Kidney capillary endothelial cell (primary cell): Measurements from ENCODE around the gene REPS1.
"Not testable (repeated sequence)": the region's sequence is repeated elsewhere in the genome, so short reads cannot be mapped to it uniquely, and the experiment has no call there.

Source experiments
- DNase-seq: peaks from one replicate; pipeline ENCODE4 v3.0.0-alpha.2; 2018; ENCODE audit warnings: low spot score

REPS1 gene

DNA sequence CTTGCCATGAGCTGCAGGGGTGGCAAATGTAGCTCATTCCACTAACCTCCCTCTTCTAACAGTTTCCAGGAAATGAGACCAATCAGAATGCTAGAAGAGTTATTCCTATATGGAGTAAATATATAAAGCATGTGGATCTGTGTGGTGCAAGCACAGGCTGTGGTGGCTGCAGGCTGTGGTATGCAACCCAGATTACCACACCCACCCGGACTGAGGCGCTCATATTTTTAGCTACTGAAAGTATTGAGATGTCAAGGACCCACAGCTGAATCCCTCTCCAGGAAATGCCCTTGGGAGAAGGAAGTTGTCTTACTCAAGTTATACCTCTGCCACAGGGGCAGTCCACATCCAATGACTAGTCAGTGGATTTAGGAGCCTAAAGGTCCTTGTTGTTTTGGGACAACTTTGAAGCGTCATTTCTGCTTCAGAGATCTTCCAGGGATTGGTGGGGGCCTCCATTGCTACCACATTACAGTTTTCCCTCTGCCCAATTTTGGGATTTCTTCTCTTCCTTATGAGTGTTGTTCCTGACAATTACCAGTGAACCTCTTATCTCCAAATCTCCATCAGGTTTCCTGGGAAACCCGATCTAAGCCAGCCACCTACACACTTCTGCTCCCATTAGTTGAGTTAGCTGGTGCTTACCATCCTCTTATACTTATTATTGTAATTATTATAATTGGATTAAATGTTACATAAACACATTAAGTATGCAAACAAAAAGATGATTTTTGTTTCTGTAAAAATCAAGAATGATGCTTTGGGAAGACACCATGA, 12.1 kb upstream of the REPS1 start:
- no peak for DNase-seq

GRCh38 chr6:138997136-138997535, 9.1 kb upstream of the REPS1 start:
- no peak for DNase-seq

- DNase-seq, result no peak
Measured at GRCh38 chr6:138996524-138996923, 8.5 kb upstream of the REPS1 start.

- DNase-seq, result not testable (repeated sequence)
Measured at GRCh38 chr6:138993410-138993809, 5.4 kb upstream of the REPS1 start.

DNA sequence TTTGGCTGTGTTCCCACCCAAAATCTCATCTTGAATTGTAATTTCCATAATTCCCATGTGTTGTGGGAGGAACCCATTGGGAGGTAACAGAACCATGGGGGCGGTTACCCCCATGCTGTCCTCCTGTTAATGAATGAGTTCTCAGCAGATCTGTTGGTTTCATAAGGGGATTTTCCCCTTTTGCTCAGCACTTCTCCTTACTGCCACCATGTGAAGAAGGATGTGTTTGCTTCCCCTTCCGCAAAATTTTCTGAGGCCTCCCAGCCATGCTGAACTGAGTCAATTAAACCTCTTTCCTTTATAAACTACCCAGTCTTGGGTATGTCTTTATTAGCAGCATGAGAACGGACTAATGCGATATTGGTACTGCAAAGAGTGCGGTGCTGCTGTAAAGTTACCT, 4.9 kb upstream of the REPS1 start:
- DNase-seq, result not testable (repeated sequence)

- no peak for DNase-seq
Measured at GRCh38 chr6:138991206-138991605, 3.2 kb upstream of the REPS1 start.

DNA sequence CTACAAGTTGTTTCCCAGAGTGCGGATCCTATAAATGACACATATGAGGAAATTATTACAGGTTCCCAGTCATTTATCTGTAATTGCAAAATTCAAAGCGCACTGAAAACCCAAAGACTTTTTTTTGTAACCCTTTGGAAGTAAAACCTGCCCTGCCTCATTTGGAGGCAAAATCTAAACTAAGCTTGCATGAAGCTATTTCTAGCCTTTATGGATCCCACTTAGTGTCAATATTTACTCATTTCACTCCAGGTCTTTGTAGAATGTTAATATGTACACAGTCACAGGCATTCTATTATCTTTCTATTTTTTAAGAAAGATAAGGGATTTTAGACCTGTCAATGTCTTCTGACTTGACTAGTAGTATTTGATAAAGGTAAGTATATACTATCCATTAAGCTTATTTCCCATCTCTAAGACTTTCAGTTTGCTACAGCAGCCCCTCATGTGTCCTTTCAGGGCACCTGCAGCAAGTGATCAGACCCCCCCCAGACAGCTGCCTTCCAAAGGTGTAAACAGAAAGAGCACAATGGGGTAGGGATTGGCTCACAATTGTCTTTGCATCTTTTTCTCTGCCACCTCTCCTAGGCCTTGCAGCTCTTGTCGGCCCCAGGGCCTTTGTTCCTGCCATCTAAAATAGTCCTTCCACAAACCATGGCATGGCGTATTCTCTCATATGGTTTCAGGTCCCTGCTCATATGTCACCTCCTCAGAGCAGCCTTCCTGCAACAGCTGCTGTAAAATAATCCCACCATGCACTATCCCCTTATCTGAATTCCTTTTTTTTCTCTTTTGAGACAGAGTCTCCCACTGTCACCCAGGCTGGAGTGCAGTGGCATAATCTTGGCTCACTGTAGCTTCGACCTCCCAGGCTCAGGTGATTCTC, 1.3 kb upstream of the REPS1 start:
- DNase-seq, result no peak

GRCh38 chr6:138988469-138988834, 399 bp upstream of the REPS1 start:
- no peak for DNase-seq

DNA sequence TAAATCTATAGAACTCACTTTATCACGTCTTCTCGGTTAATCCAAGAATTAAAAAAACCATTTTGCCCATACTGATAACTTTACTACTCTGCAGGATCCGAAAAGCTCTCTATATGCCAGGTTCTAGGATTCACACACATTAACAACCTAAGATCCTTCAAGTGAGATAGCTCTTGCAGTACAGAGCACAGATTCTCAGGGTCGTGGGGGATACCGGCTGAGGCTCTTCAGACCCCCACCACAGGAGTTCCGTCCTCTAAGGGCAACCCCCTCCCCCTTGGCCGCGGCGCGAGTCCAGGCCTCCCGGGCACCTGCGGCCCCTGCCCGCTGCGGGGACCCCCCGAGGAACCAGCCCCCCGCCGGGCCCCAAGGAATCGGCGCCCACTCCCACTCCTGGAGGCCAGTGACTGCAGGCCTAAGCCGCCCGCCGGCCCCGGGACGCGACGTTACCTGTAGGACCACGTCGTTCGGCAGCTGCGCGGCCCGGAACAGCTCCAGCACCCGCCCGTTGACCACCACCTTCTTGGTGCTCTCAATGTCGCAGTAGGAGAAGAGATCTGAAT, 892 bp downstream of the REPS1 start:
- DNase-seq, result no peak

DNA sequence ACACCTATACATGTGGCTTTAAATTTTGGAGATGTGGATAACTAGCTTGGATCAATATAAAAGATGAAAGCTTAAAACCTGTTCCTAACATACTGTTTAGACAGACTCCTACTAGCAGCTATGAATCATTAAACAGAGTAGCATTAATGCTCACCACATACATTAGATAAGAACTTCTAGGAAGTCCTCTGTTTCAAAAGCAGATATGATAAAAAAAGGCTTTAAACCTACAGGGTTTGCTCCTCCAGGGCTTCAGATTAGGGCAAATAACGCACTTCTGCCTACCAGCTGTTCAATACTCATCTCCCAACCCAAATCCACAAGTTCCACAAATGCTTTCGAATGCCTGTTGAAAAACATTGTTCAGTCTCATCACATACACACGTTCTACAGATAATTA, 1.5 kb downstream of the REPS1 start:
- no peak for DNase-seq

- no peak for DNase-seq
Measured at GRCh38 chr6:138981416-138981815, 6.6 kb downstream of the REPS1 start.

- DNase-seq, result no peak
Measured at GRCh38 chr6:138979813-138980668, 8.0 kb downstream of the REPS1 start.

DNA sequence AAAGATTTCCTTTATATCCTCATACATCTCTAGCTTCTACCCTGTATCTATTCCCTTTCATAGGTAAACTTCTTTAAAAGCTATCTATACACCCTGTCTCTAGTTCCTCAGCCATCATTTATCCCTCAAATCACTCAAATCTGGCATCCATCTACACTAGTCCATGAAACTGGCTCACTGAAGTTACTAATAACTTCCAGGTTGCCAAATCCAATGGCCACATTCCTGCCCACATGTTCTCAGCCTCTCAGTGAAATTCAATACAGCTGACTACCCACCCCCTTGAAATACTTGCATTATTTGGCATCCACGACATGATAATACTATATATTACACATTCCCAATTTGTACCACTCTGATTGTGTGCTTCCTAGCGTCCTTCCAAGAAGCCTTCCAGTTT, 8.7 kb downstream of the REPS1 start:
- no peak for DNase-seq

DNA sequence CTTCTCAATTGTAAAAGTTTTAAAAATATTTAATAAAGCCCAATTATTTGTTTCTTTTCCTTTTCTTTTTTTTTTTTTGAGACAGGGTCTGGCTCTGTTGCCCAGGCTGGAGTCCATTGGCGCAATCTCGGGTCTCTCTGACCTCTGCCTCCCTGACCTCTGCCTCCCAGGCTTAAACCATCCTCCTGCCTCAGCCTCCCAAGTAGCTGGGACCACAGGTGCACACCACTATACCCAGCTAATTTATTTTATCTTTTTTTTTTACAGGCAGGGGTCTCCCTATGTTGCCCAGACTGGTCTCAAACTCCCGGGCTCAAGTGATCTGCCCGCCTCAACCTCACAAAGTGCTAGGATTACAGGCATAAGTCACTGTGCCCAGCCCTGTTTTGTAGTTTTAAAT, 9.8 kb downstream of the REPS1 start:
- no peak for DNase-seq

DNA sequence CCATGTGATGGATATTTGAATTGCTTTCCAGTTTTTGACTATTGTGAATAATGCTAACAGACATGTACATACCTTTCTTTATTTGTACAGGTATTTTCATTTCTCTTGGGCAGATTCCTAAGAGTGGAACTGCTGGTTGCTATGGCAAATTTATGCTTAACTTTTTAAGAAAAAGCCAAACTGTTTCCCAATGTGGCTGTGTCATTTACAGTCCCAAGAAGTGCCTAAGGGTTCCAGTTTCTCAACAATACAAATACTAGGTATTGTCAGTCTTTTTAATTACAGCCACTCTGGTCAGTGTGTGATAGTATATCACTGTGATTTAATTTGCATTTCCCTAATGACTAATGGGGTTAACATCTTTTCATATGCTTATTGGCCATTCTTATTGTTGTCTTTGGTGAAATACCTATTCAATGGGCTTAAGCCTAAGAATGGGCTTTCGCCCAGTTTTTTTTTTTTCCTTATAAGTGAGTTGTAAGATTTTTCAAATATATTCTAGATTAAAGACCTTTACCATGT, 10.3 kb downstream of the REPS1 start:
- DNase-seq, result no peak

- no peak for DNase-seq
Measured at GRCh38 chr6:138977242-138977641, 10.8 kb downstream of the REPS1 start.

DNA sequence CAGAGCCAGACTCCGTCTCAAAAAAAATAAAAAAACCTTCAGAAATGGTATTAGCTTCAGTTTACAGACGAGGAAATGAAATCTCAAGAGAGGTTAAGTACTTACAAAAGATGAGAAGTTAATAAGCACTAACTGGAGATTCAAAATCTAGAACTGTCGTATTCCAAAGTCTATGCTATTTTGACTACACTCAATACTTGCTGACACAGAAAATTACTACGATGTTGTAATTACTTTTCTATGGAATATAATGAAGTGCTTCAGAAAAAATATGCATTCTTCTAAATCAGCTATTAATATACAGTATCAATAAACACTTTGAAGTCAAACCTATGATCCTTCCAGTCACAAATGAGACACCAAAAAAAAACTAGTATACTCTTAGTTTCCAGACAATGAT, 12.2 kb downstream of the REPS1 start:
- no peak for DNase-seq

- DNase-seq, result peak; percentile 65
Measured at GRCh38 chr6:138973466-138974153, 14.4 kb downstream of the REPS1 start.

DNA sequence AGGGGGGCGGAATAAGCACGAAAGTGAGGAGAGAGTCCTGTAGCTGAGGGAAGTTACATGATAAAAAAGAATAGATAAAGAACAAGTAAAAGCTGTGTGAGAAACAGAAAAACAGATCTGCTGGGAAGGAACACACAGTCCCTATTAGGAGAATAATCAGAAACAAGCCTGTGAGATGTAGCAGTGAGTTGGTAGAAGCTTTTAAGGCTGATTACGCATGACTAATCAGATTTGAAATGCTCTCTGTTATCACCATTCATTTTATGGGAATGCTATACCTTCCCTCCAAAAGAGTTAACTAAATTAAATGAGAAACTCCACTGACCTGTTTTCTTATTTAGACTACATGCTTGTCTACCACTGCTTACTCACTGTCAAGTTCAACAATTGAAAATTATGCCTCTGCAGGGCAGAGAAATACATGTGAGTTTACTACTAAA, 15.8 kb downstream of the REPS1 start:
- DNase-seq, result no peak

DNA sequence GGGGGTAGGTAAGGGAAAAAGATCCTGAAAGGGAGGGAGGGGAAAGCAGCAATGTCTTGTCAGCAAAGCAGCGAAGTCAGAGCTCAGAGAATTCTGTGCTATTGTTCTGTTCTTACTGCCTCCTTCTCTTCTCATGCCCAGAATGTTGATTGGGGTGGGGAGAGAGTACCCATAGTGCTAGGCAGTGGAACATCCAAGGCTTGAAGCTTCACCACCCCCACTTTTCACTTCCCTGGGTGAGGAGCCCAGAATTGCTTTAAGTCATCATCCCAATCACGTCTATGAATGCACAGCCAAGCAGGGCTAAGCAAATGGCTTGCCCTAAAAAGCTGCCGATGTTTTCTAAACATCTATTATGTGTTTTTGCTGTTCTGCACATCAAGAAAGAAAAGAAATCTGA, 16.5 kb downstream of the REPS1 start:
- no peak for DNase-seq

DNA sequence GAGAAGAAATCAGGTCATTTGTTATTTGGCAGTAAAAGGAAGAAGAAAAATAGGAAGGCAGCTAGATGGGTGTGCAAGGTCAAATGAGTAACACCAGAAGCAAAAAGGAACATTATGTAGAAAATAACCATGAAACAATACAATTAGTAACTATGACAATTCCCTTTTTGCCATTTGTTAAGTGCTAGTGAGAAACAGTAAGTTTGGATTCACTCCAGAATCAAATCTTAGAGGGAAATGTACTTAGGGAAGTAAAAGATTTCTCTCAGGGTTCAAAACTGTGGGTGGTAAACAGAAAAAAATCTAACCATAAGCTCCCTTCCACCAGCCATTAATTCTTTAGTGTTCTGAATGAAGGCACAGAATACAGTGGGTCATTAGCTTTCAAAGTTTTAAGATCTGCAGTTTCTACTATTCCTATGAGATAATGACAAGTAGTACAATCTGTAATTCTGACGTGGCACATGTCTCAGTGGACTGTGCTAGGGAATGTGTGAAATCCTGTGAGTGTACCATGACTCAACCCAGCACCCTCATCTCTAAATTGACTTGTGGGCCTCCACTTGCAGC, 17.1 kb downstream of the REPS1 start:
- DNase-seq, result peak; percentile 88
